HG03280 (cell line): ENCODE data around the gene GRIN3B.
"Not testable (repeated sequence)": the region's sequence is repeated elsewhere in the genome, so short reads cannot be mapped to it uniquely, and the experiment has no call there.

ENCODE experiments used
- ATAC-seq: cut with Tn5 transposase; IDR thresholded peaks from one replicate; pipeline ENCODE4 v1.9.1; 2021; ENCODE audit warnings: mild to moderate bottlenecking, moderate library complexity; ENCODE audit not compliant: unreplicated experiment

Gene GRIN3B

DNA sequence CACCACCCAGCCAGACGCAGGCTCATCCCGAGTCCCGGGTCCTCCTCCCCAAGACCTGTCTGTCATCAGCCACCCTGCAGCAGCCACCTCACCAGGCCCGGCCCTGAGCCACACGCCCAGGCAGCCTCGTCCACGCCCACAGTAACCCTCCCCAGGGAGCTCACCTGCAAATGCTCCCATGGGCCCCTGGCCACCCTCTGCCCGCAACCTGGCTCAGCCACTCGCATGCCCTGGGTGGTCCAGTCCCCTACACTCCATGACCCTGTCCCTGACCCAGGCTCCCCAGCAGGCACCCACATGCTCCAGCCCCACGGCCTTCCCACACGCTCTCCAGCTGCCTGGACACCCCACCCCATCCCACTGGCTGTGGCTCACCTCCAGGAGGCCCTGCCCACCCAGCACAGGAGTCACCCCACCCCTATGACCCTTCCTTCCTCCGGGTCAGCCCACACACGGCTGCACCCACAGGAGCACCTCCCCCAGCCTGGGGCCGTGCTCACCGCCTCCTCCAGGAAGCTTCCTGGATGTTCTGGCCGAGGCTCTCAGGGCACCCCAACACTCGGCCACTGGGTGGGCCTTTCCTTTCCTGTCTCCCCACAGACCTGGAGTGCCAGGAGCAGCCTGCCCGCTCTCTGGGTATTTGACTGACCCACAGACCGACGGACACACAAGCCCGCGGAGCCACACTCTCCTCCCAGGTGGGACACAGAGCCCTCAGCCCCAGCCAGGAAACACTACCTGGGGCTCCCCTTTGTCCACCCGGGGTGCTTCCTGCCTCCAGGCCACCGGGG is 17.1 kb downstream of the GRIN3B start:
- no peak for ATAC-seq

GRCh38 chr19:1017906-1018305 is 17.7 kb downstream of the GRIN3B start:
- ATAC-seq, result no peak

DNA sequence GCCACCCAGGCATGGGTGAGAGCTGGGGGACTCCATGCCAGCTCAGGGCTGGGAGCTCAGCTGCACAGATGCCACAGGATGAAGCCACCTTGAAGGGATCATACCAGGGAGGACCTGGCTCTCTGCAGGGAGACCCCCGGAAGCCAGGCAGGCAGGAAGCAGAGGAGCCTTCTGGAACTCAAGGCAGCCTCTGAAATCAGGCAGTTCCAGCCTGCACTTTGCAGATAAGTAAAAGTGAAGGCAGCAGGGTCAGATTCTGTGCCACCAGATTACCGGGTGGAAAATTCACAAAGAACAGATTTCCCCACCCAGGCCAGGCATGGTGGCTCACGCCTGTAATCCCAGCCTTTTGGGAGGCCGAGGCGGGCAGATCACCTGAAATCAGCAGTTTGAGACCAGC is 18.2 kb downstream of the GRIN3B start:
- no peak for ATAC-seq

DNA sequence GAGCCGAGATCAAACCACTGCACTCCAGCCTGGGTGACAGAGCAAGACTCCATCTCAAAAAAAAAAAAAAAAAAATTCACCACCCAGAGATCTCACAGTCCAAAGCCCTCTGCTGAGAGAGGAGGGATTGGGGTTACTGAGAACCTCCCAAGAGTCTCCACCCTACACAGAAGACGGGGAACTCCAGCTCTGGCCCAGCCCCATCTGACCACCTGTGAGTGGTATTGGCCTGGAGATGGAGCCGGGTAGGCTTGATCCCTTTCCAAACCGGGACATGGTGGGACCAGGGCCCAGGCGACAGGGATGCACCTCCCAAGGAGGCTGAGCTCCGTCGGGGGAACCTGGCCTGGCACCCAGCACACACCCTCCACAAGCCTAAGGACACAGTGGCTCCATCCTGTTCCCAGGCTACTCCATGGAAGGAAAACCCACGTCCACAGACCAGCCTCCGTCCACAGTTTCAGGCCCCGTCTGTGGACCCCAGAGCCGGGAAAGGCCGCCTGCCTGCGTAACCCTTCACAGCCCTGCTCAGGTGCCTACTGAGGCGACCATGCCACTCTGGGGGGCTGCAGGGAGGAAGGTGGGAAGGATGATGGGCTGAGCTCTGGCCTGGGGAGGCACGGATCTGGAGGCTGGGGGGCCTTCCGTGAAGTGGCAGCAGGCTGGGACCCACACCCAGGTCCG is 18.9 kb downstream of the GRIN3B start:
- ATAC-seq, result no peak

DNA sequence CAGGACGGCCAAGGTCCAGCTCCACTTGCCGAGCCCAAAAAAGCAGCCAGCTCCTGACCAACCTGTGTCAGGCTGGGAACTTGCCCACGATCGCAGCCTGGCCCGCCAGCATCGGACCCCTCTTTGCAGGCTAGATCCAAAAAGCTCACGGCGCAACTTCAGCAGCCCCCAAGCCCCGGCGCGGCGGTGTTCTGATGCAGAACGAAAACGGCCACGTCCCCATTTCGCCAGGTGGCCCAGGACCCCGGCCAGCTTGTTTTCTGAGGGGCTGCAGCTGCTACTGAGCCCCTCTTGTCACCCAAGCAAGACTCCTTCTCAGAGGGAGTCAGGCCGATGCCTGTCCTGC is 19.4 kb downstream of the GRIN3B start:
- no peak for ATAC-seq

DNA sequence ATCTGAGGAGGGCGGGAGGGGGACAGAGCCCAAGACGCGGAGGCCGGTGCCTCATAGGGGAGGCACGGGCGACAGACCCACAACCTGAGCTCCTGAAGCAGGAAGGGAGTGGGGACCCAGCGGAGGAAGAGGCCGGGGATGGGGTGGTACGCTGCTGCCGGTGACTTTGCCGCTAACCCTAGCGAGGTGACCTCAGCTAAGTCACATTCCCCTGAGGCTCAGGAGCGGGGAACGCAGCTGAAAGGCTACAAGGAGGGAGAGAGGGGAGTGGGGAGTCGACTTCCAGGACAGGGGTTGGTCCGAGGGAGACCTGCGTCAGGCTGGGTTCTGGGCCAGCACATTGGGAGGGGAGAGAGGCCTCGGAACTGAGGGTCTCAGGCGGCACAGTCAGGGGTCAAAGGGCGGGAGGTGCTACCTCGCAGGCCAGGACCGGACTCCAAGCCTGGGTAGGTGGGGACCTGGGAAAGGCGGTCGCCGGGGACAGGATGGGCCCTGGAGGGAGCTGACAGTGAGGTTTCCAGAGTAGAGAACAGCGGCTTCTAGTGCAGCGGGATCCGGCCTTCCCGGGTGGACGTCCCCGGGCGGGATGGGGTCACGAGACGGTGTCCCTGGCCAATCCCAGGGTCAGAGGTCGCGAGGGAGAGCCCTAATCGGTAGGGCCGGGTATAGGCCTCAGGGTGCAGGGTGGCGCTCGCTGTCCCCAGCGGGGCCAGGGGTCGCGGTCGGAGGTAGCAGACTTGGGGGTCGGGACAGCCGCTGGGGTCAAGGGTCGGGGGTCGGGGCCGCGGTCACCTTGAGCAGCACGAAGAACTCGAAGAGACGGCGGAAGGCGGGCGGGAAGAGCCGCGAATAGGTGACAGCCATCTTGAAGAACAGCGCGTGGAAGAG is 20.0 kb downstream of the GRIN3B start:
- no peak for ATAC-seq

DNA sequence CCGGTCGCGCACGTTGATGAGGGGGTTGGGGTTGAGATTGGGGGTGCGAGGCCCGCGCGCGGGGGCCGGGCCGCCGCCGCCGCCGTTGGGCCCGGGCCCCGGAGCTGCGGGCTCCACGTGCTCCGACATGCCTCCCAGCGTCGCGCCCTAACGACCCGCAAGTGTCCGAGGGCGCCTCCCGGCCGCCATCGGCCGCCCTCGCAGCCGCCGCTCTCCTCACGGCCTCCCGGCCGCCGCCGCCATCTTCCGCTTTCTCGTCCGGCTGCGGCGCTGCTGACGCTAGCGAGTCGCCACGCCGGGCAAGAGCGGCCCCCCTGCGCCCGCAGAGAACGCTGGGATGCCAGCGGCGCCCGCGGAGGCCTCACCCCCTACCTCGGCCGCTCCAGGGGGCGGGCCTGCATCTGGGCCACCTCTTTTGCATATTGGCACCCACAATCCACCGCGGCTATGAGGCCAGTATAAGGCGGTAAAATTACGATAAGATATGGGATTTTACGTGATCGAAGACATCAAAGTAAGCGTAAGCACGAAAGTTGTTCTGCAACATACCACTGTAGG is 20.7 kb downstream of the GRIN3B start, which contains the start of gene TMEM259:
TMEM259 (minus strand) TSS at position 256 of the 558 bp plus-strand sequence; CDS start at position 129, 127 bp downstream.
- peak; percentile 83 for ATAC-seq

GRCh38 chr19:1023883-1024188 is 23.6 kb downstream of the GRIN3B start:
- ATAC-seq, result not testable (repeated sequence)

- ATAC-seq, result not testable (repeated sequence)
Observed at GRCh38 chr19:1025080-1025479, 24.9 kb downstream of the GRIN3B start.

DNA sequence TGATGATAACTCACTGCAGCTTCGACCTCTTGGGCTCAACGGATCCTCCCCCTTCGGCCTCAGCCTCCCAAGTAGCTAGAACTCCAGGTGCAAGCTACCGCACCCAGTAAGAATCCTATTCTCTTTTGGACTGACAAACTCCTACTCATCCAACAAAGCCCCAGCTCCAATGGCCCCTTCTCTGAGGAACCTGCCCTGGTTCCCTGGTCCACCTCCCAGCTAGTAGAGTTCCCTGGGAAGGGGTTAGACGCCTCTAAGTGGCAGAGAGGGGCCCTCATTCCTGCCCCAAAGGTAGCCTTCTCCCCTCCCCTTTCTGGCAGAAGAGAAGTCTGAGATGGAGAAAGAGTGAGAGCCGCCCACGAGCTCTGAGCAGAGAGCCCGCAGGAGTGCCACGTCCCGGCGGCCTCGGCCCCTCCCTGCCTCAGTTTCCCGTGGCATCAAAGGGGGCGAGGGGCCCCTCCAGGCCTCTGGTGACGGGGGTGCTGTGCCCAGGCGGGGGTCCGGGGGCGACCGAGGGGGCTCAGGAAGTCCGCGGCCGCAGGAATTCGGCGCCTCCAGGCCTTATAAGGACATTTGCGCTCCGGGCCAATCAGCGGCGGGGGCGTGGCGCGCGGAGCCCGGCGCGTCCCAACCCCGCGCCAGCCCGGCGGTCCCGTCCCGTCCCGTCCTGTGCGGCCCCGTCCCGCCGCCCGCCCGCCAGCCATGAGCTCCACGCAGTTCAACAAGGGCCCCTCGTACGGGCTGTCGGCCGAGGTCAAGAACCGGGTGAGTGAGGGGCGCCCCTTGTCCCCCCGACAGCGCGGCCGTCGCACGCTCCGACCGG is 26.0 kb downstream of the GRIN3B start, which contains the start of gene CNN2:
CNN2 (plus strand) TSS at position 649 of the 823 bp plus-strand sequence; CDS start at position 703, 54 bp downstream.
- peak; percentile 56 for ATAC-seq

DNA sequence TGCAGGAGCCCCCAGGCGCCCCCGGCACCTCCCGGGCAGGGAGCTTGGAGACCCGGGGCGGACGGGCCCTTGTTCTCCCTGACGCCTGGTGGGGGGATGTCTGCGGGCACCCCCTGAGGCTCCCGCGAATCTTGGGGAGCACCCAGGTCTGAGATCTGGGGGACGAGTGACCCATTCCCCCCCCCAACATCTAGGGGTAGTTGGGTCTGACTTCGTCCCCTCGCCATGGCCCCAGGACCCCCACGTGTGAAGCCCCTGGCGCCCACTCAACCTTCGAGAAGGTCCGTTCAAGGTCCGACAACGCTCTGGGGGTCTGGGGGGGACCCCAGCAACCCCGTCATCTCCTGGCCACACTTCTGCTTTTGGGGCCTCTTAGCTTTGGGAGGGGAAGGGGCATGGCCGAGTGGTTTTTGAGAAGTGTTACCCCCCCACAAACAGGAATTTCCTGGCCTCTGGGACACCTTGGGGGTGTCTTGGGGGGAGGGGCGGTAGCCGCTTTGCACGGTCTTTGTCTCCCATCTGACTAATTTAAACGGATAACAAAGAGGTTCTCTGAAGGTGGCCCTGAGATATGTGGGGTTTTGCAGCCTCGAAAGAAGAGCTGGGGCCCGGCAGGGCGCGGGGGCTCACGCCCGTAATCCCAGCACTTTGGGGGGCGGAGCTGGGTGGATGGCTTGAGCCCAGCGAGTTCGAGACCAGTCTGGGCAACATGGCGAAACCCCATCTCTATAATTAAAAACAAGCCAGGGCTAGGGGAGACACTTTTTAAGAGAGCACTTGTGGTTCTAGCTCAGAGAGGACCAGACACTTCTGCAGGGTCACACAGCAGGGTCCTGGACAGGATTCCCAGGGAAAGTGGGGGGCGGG is 26.8 kb downstream of the GRIN3B start:
- ATAC-seq, result no peak

DNA sequence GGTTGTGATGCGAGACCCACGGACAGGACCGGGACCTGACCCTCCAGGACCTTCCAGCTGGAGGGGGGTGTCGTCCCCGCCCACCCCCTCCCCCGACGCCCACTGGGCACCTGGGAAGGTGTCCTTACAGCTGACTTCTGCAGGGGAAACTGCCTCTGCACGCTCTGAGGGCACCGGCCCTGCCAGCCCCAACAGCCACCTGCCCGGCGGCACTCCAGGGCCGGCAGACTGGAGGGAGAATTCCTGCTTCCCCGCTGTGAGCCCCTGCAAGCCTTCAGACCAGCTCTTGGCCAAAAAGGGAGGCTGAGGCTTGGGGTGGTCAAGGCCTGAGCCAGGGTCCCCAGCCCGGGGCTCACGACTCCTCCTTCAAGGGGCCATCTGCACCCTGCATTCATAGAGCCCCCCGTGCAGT is 27.4 kb downstream of the GRIN3B start:
- no peak for ATAC-seq

DNA sequence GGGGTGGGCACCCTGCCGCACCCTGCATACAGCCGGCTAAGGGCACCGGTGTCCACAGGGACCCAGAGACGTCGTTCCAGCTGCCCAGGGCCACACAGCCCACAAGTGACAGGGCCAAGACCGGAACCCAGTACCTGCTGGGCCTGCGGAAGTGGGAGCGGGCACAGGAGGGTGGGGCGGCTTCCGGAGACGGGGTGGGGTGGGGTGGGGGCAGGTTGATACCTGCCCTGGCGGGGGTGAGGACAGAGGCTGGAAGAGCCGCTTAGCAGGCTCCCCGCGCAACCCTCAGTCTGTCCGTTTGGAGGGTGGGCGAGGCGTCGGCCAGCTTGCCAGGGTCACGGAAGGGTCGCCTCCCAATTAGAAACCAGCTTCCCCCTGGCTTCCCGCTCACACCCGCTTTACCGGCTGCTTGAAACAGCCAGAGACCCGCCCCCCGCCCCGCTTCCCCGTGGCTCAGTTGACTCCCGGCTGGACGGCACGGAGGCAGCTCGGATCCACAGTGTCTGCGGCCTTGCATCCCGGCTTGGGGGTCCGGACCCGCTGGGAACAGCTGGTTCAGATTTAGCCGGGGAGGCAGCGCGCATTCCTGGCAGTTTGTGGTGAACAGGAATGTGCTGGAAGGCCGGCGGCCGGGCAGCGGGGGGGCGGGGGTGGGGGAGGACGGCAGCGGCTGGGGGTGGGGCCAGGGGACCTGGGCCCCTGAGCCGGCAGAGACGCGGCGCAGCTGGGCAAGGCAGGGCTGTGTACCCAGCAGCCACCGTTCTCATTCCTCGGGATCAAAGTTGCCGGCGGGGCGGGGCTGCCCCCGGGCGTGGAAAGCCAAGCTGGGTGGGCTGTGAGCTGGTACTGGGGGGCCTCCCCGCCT is 28.1 kb downstream of the GRIN3B start:
- no peak for ATAC-seq

GRCh38 chr19:1032264-1032867 is 32.1 kb downstream of the GRIN3B start:
- no peak for ATAC-seq

DNA sequence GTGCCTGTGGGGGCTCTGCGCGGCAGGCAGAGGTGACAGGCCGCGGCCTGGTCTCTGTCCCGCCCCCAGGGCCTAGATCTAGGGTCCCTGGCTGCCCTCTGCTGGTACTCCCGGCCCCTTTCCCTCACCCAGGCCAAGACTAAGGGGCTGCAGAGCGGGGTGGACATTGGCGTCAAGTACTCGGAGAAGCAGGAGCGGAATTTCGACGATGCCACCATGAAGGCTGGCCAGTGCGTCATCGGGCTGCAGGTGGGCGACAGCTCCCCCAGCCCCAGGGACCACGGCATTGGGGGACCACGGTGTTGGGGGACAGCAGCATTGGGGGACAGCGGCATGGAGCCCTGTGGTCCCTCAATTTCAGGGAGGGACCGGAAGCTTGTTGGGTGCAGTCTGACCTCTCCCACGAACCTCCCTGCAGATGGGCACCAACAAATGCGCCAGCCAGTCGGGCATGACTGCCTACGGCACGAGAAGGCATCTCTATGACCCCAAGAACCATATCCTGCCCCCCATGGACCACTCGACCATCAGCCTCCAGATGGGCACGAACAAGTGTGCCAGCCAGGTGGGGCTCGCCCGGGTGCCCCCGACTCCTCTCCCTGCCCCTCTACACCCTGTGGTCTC is 35.9 kb downstream of the GRIN3B start:
- ATAC-seq, result no peak

GRCh38 chr19:1037621-1038064 is 37.4 kb downstream of the GRIN3B start:
- no peak for ATAC-seq

DNA sequence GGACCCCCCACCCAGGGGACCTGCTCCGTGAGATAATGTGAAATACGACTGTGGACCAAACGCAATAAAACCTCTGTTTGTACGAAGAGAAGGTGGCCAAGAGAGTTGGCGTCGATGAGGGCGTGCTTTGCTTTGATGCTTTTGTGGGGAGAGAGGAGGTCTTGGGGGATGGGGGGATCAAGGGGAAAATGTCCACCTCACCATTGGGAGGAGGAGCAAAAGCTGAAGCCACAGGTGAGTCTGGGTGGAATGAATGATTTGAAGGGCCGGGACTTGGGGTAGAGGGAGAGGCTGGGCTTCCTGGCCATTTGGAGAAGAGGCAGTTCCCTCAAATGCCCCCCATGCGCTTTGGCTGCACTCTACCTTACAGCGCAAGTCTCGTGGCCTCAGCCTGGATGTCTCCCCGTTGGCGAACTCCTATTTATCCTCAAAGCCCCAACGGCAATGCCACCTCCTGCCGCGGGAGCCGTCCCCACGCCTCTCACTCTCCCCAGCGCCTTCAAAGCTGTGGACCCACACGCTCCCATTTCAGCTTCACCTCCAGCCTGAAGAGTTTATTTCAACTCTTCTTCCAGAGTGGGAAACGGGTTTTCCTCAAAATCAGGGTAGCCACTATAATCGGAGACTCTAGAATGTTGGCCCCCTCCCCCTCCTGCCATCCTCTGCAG is 38.9 kb downstream of the GRIN3B start:
- no peak for ATAC-seq
